GM12872 (cell line): ENCODE data around the gene TRABD2B.

Source experiments
- CTCF ChIP-seq: IDR thresholded peaks from 3 replicates; pipeline ENCODE4 v1.5.1; 2011; ENCODE audit warnings: low read depth, mild to moderate bottlenecking, low read length, moderate library complexity; ENCODE audit not compliant: insufficient read depth

Gene TRABD2B

GRCh38 chr1:47913225-47913823 lies 83.9 kb downstream of the TRABD2B start:
- no peak for TF ChIP-seq CTCF

DNA sequence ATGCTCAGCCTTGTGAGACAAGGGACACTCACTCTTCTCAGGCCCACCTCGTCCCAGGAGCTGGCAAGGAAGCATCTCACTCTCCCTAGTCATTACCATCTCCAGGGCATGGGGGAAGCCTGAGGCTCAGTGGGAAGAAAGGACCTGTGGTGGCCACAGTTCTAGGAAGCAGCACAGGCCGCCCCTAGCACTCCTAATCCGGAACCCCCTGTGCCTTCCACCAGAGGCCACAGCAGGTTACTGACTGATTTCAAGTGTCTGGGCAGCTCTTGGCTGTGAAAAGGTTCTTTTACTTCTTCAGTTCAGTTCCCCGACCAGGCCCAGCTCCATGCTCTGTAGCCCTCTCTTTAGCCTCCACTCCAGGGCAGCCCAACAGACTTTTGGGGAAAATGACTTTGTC lies 84.4 kb downstream of the TRABD2B start:
- no peak for TF ChIP-seq CTCF

GRCh38 chr1:47911892-47912291 lies 85.3 kb downstream of the TRABD2B start:
- TF ChIP-seq CTCF = no peak

DNA sequence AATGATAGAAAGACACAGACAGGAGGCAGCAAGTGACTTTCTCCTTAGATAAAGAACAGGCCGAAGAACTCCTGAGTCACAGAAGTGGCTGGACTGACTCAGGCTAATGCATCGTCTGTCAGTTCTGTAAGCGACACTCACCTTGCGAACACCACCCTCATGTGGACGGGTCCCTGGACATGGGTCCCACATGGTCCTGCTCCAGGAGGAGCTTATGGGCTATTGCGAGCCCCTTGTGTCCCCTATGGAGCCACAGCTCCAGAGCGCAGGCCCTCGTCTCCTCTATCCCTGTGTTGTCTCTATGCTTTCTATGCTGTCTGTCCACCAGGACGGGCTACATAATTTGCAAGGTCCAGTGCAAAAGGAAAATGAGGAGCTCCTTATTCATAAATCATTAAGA lies 85.8 kb downstream of the TRABD2B start:
- no peak for TF ChIP-seq CTCF

DNA sequence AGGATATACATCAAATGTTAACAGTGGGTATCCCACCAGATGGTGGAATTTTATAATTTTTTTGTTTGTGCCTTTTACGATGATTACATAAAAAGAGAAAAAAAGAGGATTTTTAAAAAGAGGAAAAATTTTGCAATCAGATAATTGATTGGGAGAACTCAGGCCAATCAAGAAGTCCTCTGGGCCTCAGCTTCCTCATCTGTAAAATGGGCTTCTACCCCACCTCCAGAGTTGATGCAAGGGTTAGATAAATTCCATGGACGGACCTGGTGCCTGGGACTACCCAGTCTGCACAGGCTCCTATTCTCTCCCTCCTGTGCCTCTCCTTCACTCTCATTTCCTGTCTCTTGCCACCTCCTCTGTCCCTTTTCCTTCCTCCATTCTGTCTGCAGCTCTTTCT lies 88.9 kb downstream of the TRABD2B start:
- TF ChIP-seq CTCF = no peak

DNA sequence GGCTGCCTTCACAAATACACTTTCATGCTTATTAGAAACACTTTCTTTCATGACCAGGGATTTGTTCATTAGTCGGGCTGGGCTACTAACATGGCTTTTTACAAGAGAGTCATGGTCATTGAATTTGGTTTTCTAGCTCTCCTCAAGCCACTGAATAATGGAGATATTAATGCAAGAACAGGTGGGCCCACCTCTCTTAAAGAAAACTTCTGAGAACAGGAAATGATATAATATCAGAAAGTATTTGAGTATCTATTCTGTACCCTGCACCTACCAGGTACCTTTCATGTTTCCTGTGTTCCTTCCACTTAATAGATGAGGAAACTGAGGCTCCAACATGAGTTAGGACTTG lies 90.0 kb downstream of the TRABD2B start:
- no peak for TF ChIP-seq CTCF

- TF ChIP-seq CTCF = no peak
Observed at GRCh38 chr1:47906527-47907176, 90.5 kb downstream of the TRABD2B start.

GRCh38 chr1:47906009-47906432 lies 91.2 kb downstream of the TRABD2B start:
- TF ChIP-seq CTCF = no peak
